Skin epidermis (tissue), 12 donors: ENCODE data around the gene ADAMTS17.

Experiments used
- H3K27ac ChIP-seq, 21 experiments: fragments of 200-600 bp; sonication (generic) in 11 of 21; one replicate each; pipeline ENCODE4 v1.5.0; 2020; ENCODE audit warnings: mild to moderate bottlenecking in 3 of 21, inconsistent platforms in 2 of 21, moderate library complexity in 2 of 21
- H3K4me3 ChIP-seq, 7 experiments: fragments of 200-600 bp; sonication (generic) in 2 of 7; one replicate each; pipeline ENCODE4 v1.5.0; 2020; ENCODE audit warnings: inconsistent platforms in 2 of 7, mild to moderate bottlenecking in 2 of 7, moderate library complexity in 1 of 7

The ADAMTS17 gene

DNA sequence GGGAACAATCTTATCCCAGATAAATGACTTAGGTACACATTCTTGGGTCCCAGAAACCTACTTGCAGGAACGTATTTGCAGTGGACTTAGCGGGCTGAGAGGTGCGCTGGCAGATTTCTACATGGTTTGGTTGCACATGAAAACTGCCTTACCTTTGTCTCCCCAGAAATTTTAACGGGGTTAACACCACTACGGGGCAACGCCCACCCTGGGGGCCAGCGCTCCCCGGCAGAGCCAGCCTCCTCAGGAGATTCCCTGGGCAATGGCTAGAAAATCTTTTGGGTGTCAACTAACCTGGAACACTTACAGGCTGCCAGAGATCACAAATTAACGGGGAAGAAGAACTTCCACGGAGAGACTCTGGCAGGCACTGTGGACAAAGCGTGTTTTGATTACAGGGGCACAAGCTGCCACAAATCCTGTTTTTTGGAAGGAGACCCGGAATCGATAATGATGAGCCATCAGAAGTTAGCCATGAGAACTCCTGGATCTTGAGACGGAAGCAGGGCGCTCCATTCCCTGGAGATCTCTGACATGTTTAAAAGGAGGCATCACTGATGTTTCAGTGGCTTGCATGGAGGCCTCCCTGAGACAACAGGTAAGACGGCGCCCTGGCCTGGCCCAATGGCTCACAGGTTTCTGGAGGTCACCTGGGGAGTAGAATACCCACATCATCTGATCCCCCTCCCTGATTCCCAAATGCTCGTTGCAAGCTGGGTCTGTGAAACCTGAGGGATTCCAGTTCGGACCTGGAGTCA lies 288.9 kb downstream of the ADAMTS17 start:
- Histone ChIP-seq H3K4me3 (no peak overlapping the region), H3K27ac (no peak overlapping the region)

DNA sequence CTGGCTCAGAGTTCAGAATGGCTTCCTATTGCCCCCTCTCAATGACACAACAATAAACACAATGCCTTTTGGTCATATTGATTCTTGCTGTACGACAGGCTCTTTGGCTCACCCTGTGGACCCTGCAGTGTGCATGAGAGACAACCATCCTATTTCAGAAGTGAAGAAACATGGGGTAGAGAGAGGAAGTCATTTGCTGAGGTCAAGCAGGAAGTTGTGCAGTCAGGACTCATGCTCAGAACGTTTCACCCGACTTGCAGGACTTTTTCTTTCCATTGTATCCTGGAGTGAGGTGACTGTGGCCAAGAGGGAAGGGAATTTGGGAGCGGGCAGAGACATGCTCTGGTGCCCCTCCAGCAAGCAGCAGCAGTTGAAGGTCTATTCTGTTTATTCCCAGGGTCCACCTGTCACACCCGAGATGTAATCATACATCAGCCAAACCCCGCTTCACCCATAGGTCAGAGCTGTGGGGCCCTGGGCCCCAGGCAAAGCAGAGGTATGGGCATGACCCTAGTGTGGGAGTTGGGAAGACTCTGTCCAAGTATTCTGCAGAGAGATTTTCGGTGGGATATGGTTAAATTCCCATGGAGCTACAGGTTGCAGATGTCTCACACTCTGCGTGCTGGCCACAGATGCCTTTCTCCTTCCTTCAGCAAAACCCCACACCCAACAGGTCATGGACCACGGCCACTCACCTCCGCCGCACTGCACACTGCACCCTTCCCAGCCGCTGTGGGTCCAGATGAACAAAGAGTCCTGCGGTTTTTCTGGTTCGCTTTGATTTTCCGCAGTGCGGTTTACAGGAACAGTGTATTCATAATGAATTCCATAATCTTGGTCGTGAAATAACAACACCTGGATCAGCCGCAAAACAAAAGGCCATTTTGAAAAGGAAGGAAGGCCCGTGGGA lies 290.6 kb downstream of the ADAMTS17 start:
- no peak overlapping the region for H3K27ac ChIP-seq

DNA sequence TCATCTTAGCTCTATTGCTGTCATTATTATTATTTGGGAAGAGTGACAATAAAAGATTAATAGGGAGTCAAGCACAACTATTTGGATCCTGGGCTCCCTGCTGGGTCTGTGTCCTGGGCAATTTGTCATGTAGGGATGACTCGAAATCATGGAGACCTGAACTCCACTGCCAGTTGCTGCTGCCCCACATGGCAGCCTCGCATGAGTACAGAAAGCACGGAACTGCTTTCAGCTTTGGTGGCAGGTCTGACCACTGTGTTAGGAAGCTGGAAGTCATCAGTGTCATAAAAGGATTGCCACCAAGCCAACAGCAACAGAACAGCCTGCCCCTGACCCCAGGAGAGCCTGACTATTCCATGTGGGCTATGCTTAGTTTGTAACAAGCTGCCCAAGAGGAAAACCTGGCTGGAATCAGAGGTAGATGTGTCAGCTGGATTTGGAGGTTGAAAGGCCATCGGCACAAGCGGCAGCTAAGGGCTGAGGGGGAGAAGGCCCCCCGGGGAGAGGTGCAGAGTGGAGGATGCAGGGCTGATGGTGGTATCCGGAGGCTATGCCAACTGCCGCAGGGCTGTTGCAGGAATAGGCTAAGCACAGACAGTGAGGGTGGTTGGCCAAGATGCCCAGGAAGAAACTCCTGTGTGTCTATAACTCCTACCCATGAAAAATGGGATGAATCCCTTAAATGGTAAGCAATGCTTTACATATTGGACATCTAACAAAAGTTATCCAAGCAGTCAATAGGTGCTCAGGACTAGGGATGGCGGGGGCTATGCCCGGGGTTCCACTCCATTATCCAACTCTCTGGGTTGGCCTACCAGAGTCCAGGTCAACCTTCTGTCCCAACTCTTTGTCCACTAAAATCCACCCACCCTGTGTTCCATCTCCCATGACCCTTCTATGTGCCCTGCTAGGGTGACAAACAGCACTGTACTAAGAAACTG lies 291.6 kb downstream of the ADAMTS17 start:
- Histone ChIP-seq H3K27ac (no peak overlapping the region), H3K4me3 (no peak overlapping the region)

More for the DNA sequence above, 290.6 kb downstream of the ADAMTS17 start:
- no peak overlapping the region for H3K4me3 ChIP-seq

DNA sequence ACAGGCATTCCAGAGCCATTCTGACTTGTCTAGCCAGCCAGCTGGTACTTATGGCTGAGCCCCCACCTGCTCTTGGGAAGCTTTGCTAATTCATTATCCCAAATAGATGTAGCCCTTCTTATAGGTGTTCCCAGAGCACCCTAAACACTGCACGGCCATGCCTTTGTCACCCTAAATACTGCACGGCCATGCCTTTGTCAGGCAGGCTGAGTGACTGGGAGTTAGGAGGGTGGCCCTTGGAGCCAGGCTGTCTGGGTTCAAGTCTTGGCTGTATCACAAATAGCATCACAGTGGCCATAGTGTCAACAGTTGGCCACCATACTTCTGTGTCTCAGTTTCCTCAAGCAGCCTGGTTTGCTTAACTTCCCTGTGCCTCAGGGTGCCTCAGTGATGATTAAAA lies 292.3 kb downstream of the ADAMTS17 start:
- no peak overlapping the region for H3K4me3 ChIP-seq
- no peak overlapping the region for H3K27ac ChIP-seq

DNA sequence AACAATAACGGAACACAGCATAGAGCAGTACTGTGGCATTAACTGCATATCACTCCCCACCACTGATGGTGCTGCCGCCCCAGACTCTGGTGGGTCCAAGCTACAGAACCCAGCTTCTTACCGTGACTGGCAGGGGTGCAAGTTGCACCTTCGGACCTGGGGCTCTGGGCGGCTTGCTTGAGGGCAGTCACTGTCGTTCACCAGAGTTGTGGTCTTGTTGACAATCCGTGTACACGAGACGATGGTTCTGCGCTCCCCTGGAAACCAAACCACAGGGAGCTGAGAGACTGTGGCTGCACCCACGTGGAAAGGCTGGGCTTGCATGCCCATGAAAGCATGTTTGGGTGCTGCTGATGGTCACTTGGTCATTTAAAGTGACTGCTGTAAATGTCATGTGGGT lies 293.0 kb downstream of the ADAMTS17 start:
- Histone ChIP-seq H3K27ac (no peak overlapping the region), H3K4me3 (no peak overlapping the region)

DNA sequence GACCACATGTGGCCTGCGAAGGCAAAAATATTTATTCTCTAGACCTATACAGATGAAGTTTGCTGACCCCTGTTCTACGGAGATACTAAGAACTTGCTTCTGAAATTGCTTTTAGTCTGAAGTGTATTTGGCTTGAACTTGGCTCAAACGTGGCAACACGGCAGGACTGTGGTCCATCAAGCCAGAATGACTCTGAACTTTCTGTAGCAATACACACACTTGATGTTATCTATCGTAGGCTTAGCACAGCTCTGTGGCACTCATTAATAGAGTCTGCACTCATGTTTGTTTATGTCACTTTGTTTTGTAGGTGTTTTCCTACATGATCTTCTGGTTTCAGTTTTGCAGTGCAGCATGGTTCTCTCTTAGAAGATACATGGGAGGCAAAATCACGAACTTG lies 298.1 kb downstream of the ADAMTS17 start:
- Histone ChIP-seq H3K4me3 (no peak overlapping the region), H3K27ac (peak overlapping the region in 1 of 21 experiments; percentile 50)

DNA sequence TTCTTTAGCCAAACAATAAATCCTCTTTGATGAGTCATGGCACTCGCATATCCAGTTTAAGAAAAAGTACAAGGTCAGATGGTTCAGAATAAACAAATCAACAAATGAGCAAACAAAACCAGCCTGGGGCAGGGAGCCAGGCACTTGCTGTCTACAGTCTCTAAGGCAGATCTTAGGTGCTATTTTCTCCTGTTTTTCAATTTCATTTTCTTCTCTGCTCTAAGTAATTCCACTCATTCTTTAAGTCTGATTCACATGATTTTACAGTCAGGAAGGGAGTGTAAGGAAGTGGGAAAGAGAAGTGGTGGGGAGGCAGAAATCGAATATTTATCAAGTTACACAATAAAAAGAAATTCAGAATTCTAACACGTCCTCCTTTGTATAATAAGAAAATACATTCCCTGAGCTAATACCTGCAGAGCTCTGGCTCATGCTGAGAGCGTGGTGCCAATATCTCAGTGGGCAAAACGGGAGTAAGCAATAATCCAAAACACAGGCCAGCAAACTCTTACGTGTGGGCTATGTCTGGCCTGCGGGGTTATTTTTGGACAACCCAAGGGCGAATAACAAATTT lies 298.6 kb downstream of the ADAMTS17 start:
- H3K27ac ChIP-seq, result peak overlapping the region in 1 of 21 experiments; percentile 50
- H3K4me3 ChIP-seq, result no peak overlapping the region

DNA sequence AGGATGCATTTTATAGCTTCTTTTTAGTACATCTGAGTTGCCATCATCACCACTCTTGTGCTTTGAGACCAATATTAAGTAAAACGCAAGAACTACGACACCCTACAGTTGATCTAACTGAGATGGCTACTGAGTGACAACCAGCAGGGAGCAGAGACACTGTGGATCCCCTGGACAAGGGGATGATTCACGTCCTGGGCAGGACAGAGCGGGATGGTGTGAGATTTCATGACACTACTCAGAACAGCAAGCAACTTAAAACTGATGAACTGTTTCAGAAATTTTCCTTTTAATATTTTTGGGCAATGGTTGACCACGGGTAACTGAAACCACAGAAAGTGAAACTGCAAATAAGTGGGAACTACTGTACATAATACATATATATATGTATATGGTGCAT lies 299.2 kb downstream of the ADAMTS17 start:
- peak overlapping the region in 1 of 21 experiments; percentile 50 for H3K27ac ChIP-seq

DNA sequence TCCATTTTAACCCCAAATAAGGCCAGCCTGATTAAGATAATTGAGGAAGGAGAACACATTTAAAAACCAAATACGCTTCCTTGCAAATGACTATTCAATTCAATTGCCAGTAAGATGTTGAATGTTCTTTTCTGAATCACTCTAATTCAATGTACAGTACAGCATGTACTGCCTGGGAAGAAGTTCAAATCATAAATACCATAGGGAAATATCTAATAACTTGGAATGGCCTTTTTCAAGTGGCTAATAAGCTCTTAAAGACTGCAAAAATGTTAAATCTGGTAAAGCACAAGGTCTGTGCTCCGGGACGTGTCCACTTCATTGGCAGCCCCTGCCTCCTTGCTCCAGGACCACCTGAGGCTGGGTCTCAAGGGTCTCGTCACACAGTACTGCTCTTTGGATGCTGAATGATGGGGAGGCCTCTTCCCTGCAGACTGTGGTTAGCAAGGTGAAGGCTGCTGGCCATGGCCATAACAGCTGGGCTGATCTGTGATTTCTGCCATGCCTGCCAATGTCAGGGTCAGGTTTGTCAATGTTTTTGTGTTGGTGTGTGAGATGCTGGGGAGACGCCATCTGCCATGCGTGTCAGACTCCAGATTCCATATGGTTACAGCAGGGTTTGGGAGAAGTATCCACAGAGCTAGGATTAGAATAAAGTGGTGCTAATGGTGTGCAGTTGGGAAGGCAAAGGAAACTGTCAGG lies 300.5 kb downstream of the ADAMTS17 start:
- H3K27ac ChIP-seq, result no peak overlapping the region

More for the DNA sequence above, 299.2 kb downstream of the ADAMTS17 start:
- H3K4me3 ChIP-seq, result no peak overlapping the region

DNA sequence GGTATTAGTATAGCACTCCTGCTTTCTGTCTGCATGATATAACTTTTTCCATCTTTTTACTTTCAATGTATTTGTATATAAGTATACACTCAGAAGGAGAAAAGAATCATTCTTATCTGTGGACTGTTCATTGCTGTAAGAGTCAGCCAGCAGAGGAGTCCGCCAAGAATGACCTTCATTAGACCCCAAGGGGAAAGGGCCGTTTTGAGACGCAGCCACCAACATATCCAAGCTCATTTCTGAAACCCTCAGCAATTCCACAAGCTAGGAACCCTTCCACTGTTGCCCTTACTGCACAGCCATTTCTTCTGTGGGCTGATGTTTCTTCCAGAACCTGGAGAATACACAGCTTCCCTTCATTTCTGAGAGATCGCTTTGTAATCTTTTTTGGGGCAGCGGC lies 301.8 kb downstream of the ADAMTS17 start:
- Histone ChIP-seq H3K27ac (no peak overlapping the region), H3K4me3 (no peak overlapping the region)

More for the DNA sequence above, 300.5 kb downstream of the ADAMTS17 start:
- H3K4me3 ChIP-seq, result no peak overlapping the region

DNA sequence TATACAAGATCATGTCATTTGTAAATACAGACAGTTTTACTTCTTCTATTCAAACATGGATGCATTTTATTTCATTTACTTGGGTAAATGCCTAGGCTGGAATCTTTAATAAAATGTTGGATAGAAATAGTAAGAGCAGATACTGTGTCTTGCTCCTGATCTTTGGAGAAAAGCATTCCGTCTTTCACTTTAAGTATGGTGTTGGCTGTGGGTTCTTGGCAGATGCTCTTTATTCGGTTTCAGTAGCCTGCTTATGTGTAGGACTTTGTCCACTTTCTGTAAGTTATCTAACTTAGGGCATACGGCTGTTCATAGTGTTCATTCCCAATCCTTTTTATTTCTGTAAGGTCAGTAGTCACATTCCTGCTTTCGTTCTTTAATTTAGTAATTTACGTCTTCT lies 303.0 kb downstream of the ADAMTS17 start:
- Histone ChIP-seq H3K27ac (no peak overlapping the region), H3K4me3 (no peak overlapping the region)

DNA sequence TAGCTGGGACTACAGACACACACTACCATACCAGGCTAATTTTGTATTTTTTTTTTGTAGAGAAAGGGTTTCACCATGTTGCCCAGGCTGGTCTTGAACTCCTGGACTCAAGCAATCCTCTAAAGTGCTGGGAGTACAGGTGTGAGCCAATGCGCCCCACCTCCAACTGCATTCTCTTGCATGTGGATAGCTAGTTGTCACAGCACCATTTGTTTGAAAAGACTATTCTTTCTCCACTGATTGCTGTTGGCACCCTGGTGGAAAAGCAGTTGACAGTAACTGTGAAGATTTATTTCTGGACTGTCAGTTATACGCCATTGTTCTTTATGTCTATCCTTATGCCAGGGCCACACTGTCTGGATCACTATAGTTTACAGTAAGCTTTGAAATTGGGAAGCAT lies 303.9 kb downstream of the ADAMTS17 start:
- Histone ChIP-seq H3K4me3 (no peak overlapping the region), H3K27ac (no peak overlapping the region)

DNA sequence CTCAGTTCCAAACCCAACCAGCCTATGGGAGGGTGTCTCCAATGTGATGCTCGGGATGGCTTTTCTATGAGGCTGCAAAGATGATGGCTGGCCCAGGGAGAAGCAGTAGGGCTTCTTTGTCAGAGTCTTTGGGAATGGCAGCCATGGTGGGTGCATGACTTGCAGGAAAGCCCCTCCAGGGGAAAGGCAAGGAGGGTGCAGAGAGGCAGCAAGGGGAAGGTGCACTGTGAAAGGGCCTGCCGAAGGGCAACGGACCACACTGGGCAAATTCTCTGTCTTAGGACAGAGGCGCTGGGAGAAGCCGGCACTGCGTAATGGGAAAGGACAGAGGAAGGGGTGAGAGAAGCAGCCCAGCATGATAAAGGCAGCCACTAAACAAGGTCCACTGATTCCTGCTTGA lies 305.8 kb downstream of the ADAMTS17 start:
- no peak overlapping the region for H3K4me3 ChIP-seq

DNA sequence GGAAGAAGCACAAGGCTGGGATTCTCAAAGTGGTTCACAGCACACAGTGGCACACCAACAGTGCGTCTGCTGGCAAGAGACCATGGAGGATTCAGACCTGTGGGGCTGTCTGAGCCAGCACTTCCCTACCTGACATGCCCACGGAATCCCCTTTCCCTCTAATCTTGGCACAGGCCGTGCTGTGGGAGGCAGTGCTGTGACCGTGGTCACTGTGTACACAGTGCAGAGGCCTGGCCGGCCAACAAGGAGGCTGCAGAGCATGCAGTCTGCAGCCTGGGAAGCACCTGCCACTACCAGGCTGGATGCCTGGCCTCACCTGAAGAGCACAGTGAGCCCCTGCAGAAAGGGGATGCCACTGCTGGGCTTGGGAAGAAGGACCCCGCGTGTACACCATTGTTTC lies 307.6 kb downstream of the ADAMTS17 start:
- no peak overlapping the region for H3K4me3 ChIP-seq
- H3K27ac ChIP-seq, result no peak overlapping the region

More for the DNA sequence above, 305.8 kb downstream of the ADAMTS17 start:
- no peak overlapping the region for H3K27ac ChIP-seq

DNA sequence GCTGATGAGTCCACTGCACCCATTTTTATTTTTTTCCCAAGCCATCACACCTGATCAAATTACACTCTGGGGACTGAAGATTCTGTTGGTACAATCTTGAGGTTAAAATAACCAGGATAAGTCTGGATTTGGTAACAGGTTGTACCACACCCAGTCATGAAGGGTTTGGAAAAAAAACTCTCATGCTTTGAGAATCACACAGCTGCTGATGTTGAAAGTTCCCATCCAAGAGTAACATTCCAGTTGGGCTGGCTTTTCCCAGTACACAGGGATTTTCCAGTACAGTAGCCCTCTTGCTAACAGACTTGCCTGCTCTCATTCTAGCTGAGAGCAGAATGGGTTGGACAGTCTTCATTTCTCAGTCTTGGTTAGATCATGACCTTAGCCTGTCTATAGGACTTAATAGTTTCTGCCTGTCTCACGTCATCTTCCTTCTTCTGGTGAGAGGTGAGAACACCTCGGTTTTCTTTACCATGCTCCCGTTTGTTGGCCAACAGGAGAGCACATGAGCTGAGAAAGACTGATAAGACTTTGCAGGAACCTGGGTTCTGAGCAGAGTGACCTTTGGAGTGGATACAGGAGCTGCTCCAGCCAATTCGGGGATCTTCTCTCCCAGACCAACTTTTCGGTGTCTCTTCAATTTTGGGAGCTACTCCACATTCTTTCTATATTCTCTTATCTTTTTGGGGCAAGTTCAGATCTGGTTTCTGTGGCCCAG lies 308.5 kb downstream of the ADAMTS17 start:
- Histone ChIP-seq H3K27ac (no peak overlapping the region), H3K4me3 (no peak overlapping the region)

DNA sequence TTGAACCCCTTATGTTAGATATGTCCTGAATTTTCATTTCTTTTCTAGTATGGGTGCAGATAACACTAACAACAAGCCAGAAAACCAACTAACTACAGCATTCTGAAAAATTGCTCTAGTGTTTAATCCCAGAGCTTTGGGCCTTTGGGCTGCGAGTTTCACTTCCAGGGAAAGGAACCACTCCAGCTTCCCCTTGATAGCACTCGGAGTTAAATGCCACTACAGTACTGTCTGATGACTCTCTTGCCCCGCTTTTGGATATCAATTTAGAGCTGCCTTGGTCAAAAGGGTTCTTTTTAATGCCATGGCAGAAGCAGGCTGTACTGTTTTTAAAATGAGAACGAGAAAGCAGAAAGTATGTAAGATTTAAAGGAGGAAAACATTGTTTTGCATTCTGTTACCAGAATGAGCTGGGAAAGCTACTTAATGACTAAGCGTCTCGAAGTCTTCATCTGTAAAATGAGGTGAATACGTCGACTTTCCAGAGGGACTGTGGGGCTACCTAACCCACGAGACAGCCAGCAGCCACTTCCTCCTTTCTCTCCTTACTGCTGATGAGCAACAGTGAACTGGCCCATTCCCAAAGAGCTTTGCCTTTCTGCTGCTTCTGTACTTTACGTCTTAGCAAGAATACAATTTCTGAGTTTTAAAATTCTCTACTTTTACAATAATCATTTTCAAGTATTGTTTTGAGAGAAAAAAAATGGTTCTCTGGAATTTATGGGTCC lies 309.3 kb downstream of the ADAMTS17 start:
- Histone ChIP-seq H3K27ac (no peak overlapping the region), H3K4me3 (no peak overlapping the region)

DNA sequence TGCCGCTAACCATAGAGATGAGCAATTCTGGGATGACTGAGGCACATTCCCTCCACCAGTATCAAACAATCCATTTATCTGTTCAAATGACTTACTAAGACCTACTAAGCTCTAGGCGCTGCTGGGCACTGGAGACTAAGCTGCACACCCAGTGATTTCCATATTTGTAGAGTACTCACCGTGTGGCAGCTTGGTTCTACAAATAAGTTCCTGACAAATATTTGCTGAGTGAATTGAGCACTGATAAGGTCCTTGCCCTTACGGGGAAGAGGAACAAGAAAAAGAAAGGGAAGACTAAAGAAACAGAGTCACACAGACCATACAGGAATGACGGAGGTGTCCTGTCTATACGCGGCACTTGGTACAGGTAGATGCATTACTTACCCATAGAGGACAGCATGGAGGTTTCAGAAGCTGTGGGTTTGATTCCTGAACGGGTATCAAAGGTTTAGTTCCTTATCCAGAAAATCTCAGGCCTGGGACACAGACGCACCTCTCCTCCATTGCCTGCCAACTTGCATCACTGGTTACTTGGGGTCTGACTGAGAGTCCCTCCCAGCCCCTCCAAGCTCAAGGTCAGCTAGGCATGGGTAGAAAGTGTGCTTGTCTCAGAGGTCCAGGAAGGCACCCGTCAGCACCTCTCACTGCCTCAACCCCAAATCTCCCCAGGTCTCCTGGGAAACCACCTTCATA lies 310.0 kb downstream of the ADAMTS17 start:
- H3K27ac ChIP-seq, result no peak overlapping the region
- H3K4me3 ChIP-seq, result no peak overlapping the region
